ENCODE data around the gene ITGA8.
"Not testable (repeated sequence)": the region's sequence is repeated elsewhere in the genome, so short reads cannot be mapped to it uniquely, and the experiment has no call there.

The ITGA8 gene

GRCh38 chr10:15494850-15495506 lies 224.7 kb downstream of the ITGA8 start:
- no peak for DNase-seq (ENCODE audit: low spot score)

- DNase-seq (ENCODE audit: low spot score) = no peak
Measured at GRCh38 chr10:15491856-15492642, 227.7 kb downstream of the ITGA8 start.

- no peak for DNase-seq (ENCODE audit: low spot score)
Measured at GRCh38 chr10:15489431-15489830, 230.3 kb downstream of the ITGA8 start.

GRCh38 chr10:15487376-15487775 lies 232.3 kb downstream of the ITGA8 start:
- DNase-seq (ENCODE audit: low spot score) = no peak

GRCh38 chr10:15486404-15486803 lies 233.3 kb downstream of the ITGA8 start:
- no peak for DNase-seq (ENCODE audit: low spot score)

- DNase-seq (ENCODE audit: low spot score) = no peak
Measured at GRCh38 chr10:15485684-15486316, 233.9 kb downstream of the ITGA8 start.

GRCh38 chr10:15485027-15485426 lies 234.7 kb downstream of the ITGA8 start:
- no peak for DNase-seq (ENCODE audit: low spot score)

- DNase-seq (ENCODE audit: low spot score) = no peak
Measured at GRCh38 chr10:15484128-15484527, 235.6 kb downstream of the ITGA8 start.

GRCh38 chr10:15483215-15484075 lies 236.3 kb downstream of the ITGA8 start:
- DNase-seq (ENCODE audit: low spot score) = no peak

GRCh38 chr10:15482156-15482555 lies 237.6 kb downstream of the ITGA8 start:
- no peak for DNase-seq (ENCODE audit: low spot score)

- DNase-seq (ENCODE audit: low spot score) = no peak
Measured at GRCh38 chr10:15478950-15479349, 240.8 kb downstream of the ITGA8 start.

- no peak for DNase-seq (ENCODE audit: low spot score)
Measured at GRCh38 chr10:15478429-15478828, 241.3 kb downstream of the ITGA8 start.

- DNase-seq (ENCODE audit: low spot score) = no peak
Measured at GRCh38 chr10:15476337-15476736, 243.4 kb downstream of the ITGA8 start.

GRCh38 chr10:15475439-15475838 lies 244.3 kb downstream of the ITGA8 start:
- not testable (repeated sequence) for DNase-seq (ENCODE audit: low spot score)

GRCh38 chr10:15474671-15475070 lies 245.1 kb downstream of the ITGA8 start:
- no peak for DNase-seq (ENCODE audit: low spot score)

GRCh38 chr10:15473396-15473767 lies 246.3 kb downstream of the ITGA8 start:
- DNase-seq (ENCODE audit: low spot score) = no peak

GRCh38 chr10:15472431-15473395 lies 247.0 kb downstream of the ITGA8 start:
- DNase-seq (ENCODE audit: low spot score) = no peak

- DNase-seq (ENCODE audit: low spot score) = no peak
Measured at GRCh38 chr10:15472008-15472407, 247.7 kb downstream of the ITGA8 start.

- no peak for DNase-seq (ENCODE audit: low spot score)
Measured at GRCh38 chr10:15469111-15469510, 250.6 kb downstream of the ITGA8 start.

- DNase-seq (ENCODE audit: low spot score) = no peak
Measured at GRCh38 chr10:15464381-15464780, 255.3 kb downstream of the ITGA8 start.
